MM.1S (cell line): ENCODE measurements around the gene ITIH4.

ENCODE experiments used
- CTCF ChIP-seq: fragments of 300-600 bp; sonication (generic); IDR thresholded peaks from 2 replicates; pipeline ENCODE4 v1.5.1; 2016; ENCODE audit warnings: antibody characterized with exemption, low read length, mixed read lengths
- EZH2phosphoT487 ChIP-seq: fragments of 300-600 bp; sonication (generic); IDR thresholded peaks from 2 replicates; pipeline ENCODE4 v1.6.1; 2018; ENCODE audit warnings: antibody characterized with exemption, low read length

GRCh38 chr3:52770496-52771333 is 59.8 kb downstream of the ITIH4 start, which contains the start of gene NEK4:
- TF ChIP-seq CTCF (no peak), EZH2phosphoT487 (no peak)
